ENCODE measurements around the gene FAM217A.

Gene FAM217A

GRCh38 chr6:4041480-4041879 is 37.5 kb downstream of the FAM217A start:
- no peak for TF ChIP-seq CTCF (IDR thresholded peaks at IDR 0.05; ENCODE audit: extremely low read depth, insufficient read depth, missing control alignments)
- no peak for DNase-seq (ENCODE audit: low spot score)
- in situ Hi-C loops (cut with MboI; ENCODE audit: low pct_unique_long_range_greater_than_20kb, low sequenced_read_pairs, unreplicated experiment): no loop called here

- TF ChIP-seq CTCF (IDR thresholded peaks at IDR 0.05; ENCODE audit: extremely low read depth, insufficient read depth, missing control alignments): no peak
- DNase-seq (ENCODE audit: low spot score): no peak
- in situ Hi-C loops (cut with MboI; ENCODE audit: low pct_unique_long_range_greater_than_20kb, low sequenced_read_pairs, unreplicated experiment): no loop called here
These were observed 39.6 kb downstream of the FAM217A start for GRCh38 chr6:4039348-4039747.

GRCh38 chr6:4036581-4036980 is 42.4 kb downstream of the FAM217A start:
- no peak for DNase-seq (ENCODE audit: low spot score)
- TF ChIP-seq CTCF (IDR thresholded peaks at IDR 0.05; ENCODE audit: extremely low read depth, insufficient read depth, missing control alignments): no peak
- in situ Hi-C loops (cut with MboI; ENCODE audit: low pct_unique_long_range_greater_than_20kb, low sequenced_read_pairs, unreplicated experiment): no loop called here

GRCh38 chr6:4032475-4032874 is 46.5 kb downstream of the FAM217A start:
- in situ Hi-C loops (cut with MboI; ENCODE audit: low pct_unique_long_range_greater_than_20kb, low sequenced_read_pairs, unreplicated experiment): no loop called here
- TF ChIP-seq CTCF (IDR thresholded peaks at IDR 0.05; ENCODE audit: extremely low read depth, insufficient read depth, missing control alignments): no peak
- DNase-seq (ENCODE audit: low spot score): no peak

GRCh38 chr6:4031442-4031841 is 47.5 kb downstream of the FAM217A start:
- no peak for DNase-seq (ENCODE audit: low spot score)
- TF ChIP-seq CTCF (IDR thresholded peaks at IDR 0.05; ENCODE audit: extremely low read depth, insufficient read depth, missing control alignments): no peak
- in situ Hi-C loops (cut with MboI; ENCODE audit: low pct_unique_long_range_greater_than_20kb, low sequenced_read_pairs, unreplicated experiment): no loop called here

- no peak for TF ChIP-seq CTCF (IDR thresholded peaks at IDR 0.05; ENCODE audit: extremely low read depth, insufficient read depth, missing control alignments)
- no peak for DNase-seq (ENCODE audit: low spot score)
- in situ Hi-C loops (cut with MboI; ENCODE audit: low pct_unique_long_range_greater_than_20kb, low sequenced_read_pairs, unreplicated experiment): no loop called here
These were observed 48.3 kb downstream of the FAM217A start for GRCh38 chr6:4030669-4031068.

GRCh38 chr6:4029687-4030086 is 49.2 kb downstream of the FAM217A start:
- DNase-seq (ENCODE audit: low spot score): no peak
- in situ Hi-C loops (cut with MboI; ENCODE audit: low pct_unique_long_range_greater_than_20kb, low sequenced_read_pairs, unreplicated experiment): no loop called here
- TF ChIP-seq CTCF (IDR thresholded peaks at IDR 0.05; ENCODE audit: extremely low read depth, insufficient read depth, missing control alignments): no peak

All from GM13977 (cell line).